ENCODE results near the gene IL18BP.

Gene IL18BP

GRCh38 chr11:72013765-72014711 lies 15.3 kb downstream of the IL18BP start:
- no peak for DNase-seq

GRCh38 chr11:72014761-72015320 lies 16.1 kb downstream of the IL18BP start:
- DNase-seq: no peak

- DNase-seq: no peak
Observed at GRCh38 chr11:72015511-72016061, 16.9 kb downstream of the IL18BP start.

GRCh38 chr11:72018171-72018570 lies 19.5 kb downstream of the IL18BP start:
- DNase-seq: no peak

GRCh38 chr11:72023335-72023734 lies 24.6 kb downstream of the IL18BP start:
- no peak for DNase-seq

- no peak for DNase-seq
Observed at GRCh38 chr11:72024069-72024754, 25.5 kb downstream of the IL18BP start.

GRCh38 chr11:72026090-72026489 lies 27.4 kb downstream of the IL18BP start:
- no peak for DNase-seq

GRCh38 chr11:72030472-72031045 lies 31.9 kb downstream of the IL18BP start:
- no peak for DNase-seq

- DNase-seq: no peak
Observed at GRCh38 chr11:72036687-72037086, 38.0 kb downstream of the IL18BP start.

GRCh38 chr11:72037554-72038311 lies 39.0 kb downstream of the IL18BP start:
- DNase-seq: no peak

GRCh38 chr11:72038491-72038890 lies 39.8 kb downstream of the IL18BP start:
- no peak for DNase-seq

- DNase-seq: no peak
Observed at GRCh38 chr11:72039031-72039855, 40.5 kb downstream of the IL18BP start.

- no peak for DNase-seq
Observed at GRCh38 chr11:72039856-72040401, 41.2 kb downstream of the IL18BP start.

- DNase-seq: peak; percentile 74 to 82
Observed at GRCh38 chr11:72040491-72041363, 42.0 kb downstream of the IL18BP start.

GRCh38 chr11:72041364-72042063 lies 42.8 kb downstream of the IL18BP start:
- peak; percentile 17 to 45 for DNase-seq

GRCh38 chr11:72042064-72042745 lies 43.5 kb downstream of the IL18BP start:
- DNase-seq: no peak

- DNase-seq: no peak
Observed at GRCh38 chr11:72045849-72046248, 47.1 kb downstream of the IL18BP start.

- DNase-seq: no peak
Observed at GRCh38 chr11:72048766-72049460, 50.2 kb downstream of the IL18BP start.
